CD4-positive, alpha-beta memory T cell (primary cell): ENCODE measurements around the gene SCYL2. TPM values are rescaled to one million over a fixed set of nuclear protein-coding genes. Genes with fewer than 3 reads are reported as not detected.
A peak's percentile ranks its signal among the peaks of the same experiment; 100 is the strongest.

Experiments used
- CTCF ChIA-PET: fragments of 350-600 bp; sonication (Branson Sonifier 250); formaldehyde crosslinking; loops from one replicate; lab custom pipeline; 2021; ENCODE audit warnings: inconsistent platforms; ENCODE audit not compliant: partially characterized antibody; lab: Charles Lee
- POLR2A ChIA-PET: fragments of 350-600 bp; sonication (Branson Sonifier 250); formaldehyde crosslinking; loops from one replicate; lab custom pipeline; 2021; ENCODE audit not compliant: partially characterized antibody; lab: Charles Lee
- DNase-seq, 5 donors: peaks; one replicate each; pipeline versions ENCODE4 v3.0.0 to v3.0.0-alpha.2; 2020 to 2022; ENCODE audit warnings: mixed read lengths in 1 of 5
- H3K27ac ChIP-seq: one replicate; pipeline ENCODE4 v1.7.0; 2013; ENCODE audit warnings: low read depth, low read length
- H3K27me3 ChIP-seq: 2 replicates; pipeline ENCODE4 v1.7.0; 2013; ENCODE audit warnings: mild to moderate bottlenecking, low read length, moderate library complexity; ENCODE audit not compliant: insufficient read depth
- H3K36me3 ChIP-seq: 2 replicates; pipeline ENCODE4 v1.7.0; 2013; ENCODE audit warnings: mild to moderate bottlenecking, low read length, moderate library complexity; ENCODE audit not compliant: insufficient read depth
- H3K4me1 ChIP-seq: 2 replicates; pipeline ENCODE4 v1.7.0; 2013; ENCODE audit warnings: mild to moderate bottlenecking, low read length, moderate library complexity; ENCODE audit not compliant: insufficient read depth
- H3K4me3 ChIP-seq, 2 donors: one replicate each; pipeline ENCODE4 v1.7.0; 2013; ENCODE audit warnings: low read length in 2 of 2, mild to moderate bottlenecking in 1 of 2
- H3K9me3 ChIP-seq, 2 donors: one replicate each; pipeline ENCODE4 v1.7.0; 2013; ENCODE audit warnings: low read length in 2 of 2, control low read depth in 1 of 2; ENCODE audit not compliant: control insufficient read depth in 1 of 2
- H3K27ac Mint-ChIP-seq, 7 donors: one replicate each; pipeline ENCODE4 v1.8.0; 2020 to 2021; ENCODE audit warnings: mixed read lengths in 7 of 7, mild to moderate bottlenecking in 6 of 7, inconsistent platforms in 3 of 7, moderate library complexity in 3 of 7
- H3K27me3 Mint-ChIP-seq, 2 donors: one replicate each; pipeline ENCODE4 v1.8.0; 2020 to 2021; ENCODE audit warnings: mixed read lengths in 2 of 2
- H3K36me3 Mint-ChIP-seq, 2 donors: one replicate each; pipeline ENCODE4 v1.8.0; 2020 to 2021; ENCODE audit warnings: mixed read lengths in 2 of 2, inconsistent platforms in 1 of 2, mild to moderate bottlenecking in 1 of 2
- H3K4me1 Mint-ChIP-seq, 4 donors: one replicate each; pipeline ENCODE4 v1.8.0; 2020 to 2021; ENCODE audit warnings: mixed read lengths in 4 of 4, mild to moderate bottlenecking in 1 of 4
- H3K4me3 Mint-ChIP-seq, 8 donors: one replicate each; pipeline ENCODE4 v1.8.0; 2020 to 2021; ENCODE audit warnings: mixed read lengths in 8 of 8, mild to moderate bottlenecking in 7 of 8, moderate library complexity in 6 of 8, inconsistent platforms in 3 of 8
- H3K9me3 Mint-ChIP-seq, 8 donors: one replicate each; pipeline ENCODE4 v1.8.0; 2020 to 2021; ENCODE audit warnings: mixed read lengths in 8 of 8, mild to moderate bottlenecking in 5 of 8, inconsistent platforms in 3 of 8, moderate library complexity in 1 of 8
- intact Hi-C: fragments of 100-400 bp; cut with micrococcal nuclease; formaldehyde crosslinking; loops from one replicate; pipeline ENCODE4 v1.15.1; 2023
- polyA plus RNA-seq, 2 donors: library from polyadenylated mRNA; unstranded; fragments of 300-500 nt; fragmentation: Illumina TruSeq; gene quantifications; one replicate each; pipeline ENCODE4 v1.2.3, GENCODE V29; 2021
- total RNA-seq, 2 experiments: library from RNA; stranded (reverse); gene quantifications; one replicate each; pipeline ENCODE4 v1.2.3, GENCODE V29; 2021

The SCYL2 gene
- total and polyA plus RNA-seq, 4 experiments from 2014 or later: 19.2 to 52.5 (median 33.6) TPM

GRCh38 chr12:100243137-100243536, 23.8 kb upstream of the SCYL2 start:
- ChIA-PET CTCF (no interaction called here), POLR2A (no interaction called here)
- H3K9me3 Mint-ChIP-seq: no peaks in the 10 kb centered on the region
- Histone ChIP-seq H3K9me3 (no peaks in the 10 kb centered on the region), H3K27me3 (no peaks in the 10 kb centered on the region), H3K4me3 (no peak overlapping the region), H3K27ac (no peak overlapping the region), H3K4me1 (no peaks in the 10 kb centered on the region), H3K36me3 (no peaks in the 10 kb centered on the region)
- no peak for DNase-seq
- intact Hi-C loops: no loop called here
- no peaks in the 10 kb centered on the region for H3K4me1 Mint-ChIP-seq
- H3K27ac Mint-ChIP-seq: no peak overlapping the region
- H3K36me3 Mint-ChIP-seq: no peaks in the 10 kb centered on the region
- H3K4me3 Mint-ChIP-seq: no peak overlapping the region
- no peaks in the 10 kb centered on the region for H3K27me3 Mint-ChIP-seq

GRCh38 chr12:100247765-100248164, 19.2 kb upstream of the SCYL2 start:
- ChIA-PET CTCF (no interaction called here), POLR2A (no interaction called here)
- no peak for DNase-seq
- no peaks in the 10 kb centered on the region for H3K9me3 Mint-ChIP-seq
- H3K4me3 Mint-ChIP-seq: no peak overlapping the region
- H3K36me3 ChIP-seq: no peaks in the 10 kb centered on the region
- no peaks in the 10 kb centered on the region for H3K4me1 Mint-ChIP-seq
- no peaks in the 10 kb centered on the region for H3K9me3 ChIP-seq
- no peaks in the 10 kb centered on the region for H3K27me3 Mint-ChIP-seq
- H3K4me1 ChIP-seq: no peaks in the 10 kb centered on the region
- H3K27me3 ChIP-seq: no peaks in the 10 kb centered on the region
- intact Hi-C loops: no loop called here
- no peaks in the 10 kb centered on the region for H3K36me3 Mint-ChIP-seq
- no peak overlapping the region for H3K27ac ChIP-seq
- no peak overlapping the region for H3K4me3 ChIP-seq
- no peak overlapping the region for H3K27ac Mint-ChIP-seq

GRCh38 chr12:100248886-100249285, 18.1 kb upstream of the SCYL2 start:
- Mint-ChIP-seq H3K36me3 (no peaks in the 10 kb centered on the region), H3K27ac (no peak overlapping the region), H3K4me1 (no peaks in the 10 kb centered on the region), H3K9me3 (no peaks in the 10 kb centered on the region), H3K4me3 (no peak overlapping the region), H3K27me3 (no peaks in the 10 kb centered on the region)
- no peaks in the 10 kb centered on the region for H3K36me3 ChIP-seq
- intact Hi-C loops: no loop called here
- ChIA-PET POLR2A (no interaction called here), CTCF (no interaction called here)
- H3K27ac ChIP-seq: no peak overlapping the region
- H3K27me3 ChIP-seq: no peaks in the 10 kb centered on the region
- no peak overlapping the region for H3K4me3 ChIP-seq
- DNase-seq: no peak
- no peaks in the 10 kb centered on the region for H3K9me3 ChIP-seq
- no peaks in the 10 kb centered on the region for H3K4me1 ChIP-seq

GRCh38 chr12:100249941-100250340, 17.0 kb upstream of the SCYL2 start:
- H3K27ac ChIP-seq: no peak overlapping the region
- CTCF ChIA-PET: no interaction called here
- H3K36me3 ChIP-seq: no peaks in the 10 kb centered on the region
- no peak overlapping the region for H3K4me3 ChIP-seq
- Mint-ChIP-seq H3K27ac (no peak overlapping the region), H3K9me3 (no peaks in the 10 kb centered on the region), H3K36me3 (no peaks in the 10 kb centered on the region), H3K4me1 (no peaks in the 10 kb centered on the region), H3K27me3 (no peaks in the 10 kb centered on the region), H3K4me3 (no peak overlapping the region)
- POLR2A ChIA-PET: no interaction called here
- no peak for DNase-seq
- no peaks in the 10 kb centered on the region for H3K9me3 ChIP-seq
- no peaks in the 10 kb centered on the region for H3K27me3 ChIP-seq
- intact Hi-C loops: no loop called here
- H3K4me1 ChIP-seq: no peaks in the 10 kb centered on the region

GRCh38 chr12:100251917-100252316, 15.1 kb upstream of the SCYL2 start:
- H3K27ac Mint-ChIP-seq: no peak overlapping the region
- no peak overlapping the region for H3K4me3 ChIP-seq
- no peak for DNase-seq
- H3K27ac ChIP-seq: no peak overlapping the region
- POLR2A ChIA-PET: no interaction called here
- no peaks in the 10 kb centered on the region for H3K4me1 ChIP-seq
- intact Hi-C loops: no loop called here
- H3K27me3 Mint-ChIP-seq: no peaks in the 10 kb centered on the region
- H3K9me3 ChIP-seq: no peaks in the 10 kb centered on the region
- H3K27me3 ChIP-seq: no peaks in the 10 kb centered on the region
- H3K36me3 ChIP-seq: no peaks in the 10 kb centered on the region
- CTCF ChIA-PET: interaction anchor here (1.0 kb wide), 1 partner anchor 15 kb away, joined by 3 read pairs; the partner anchor contains the start of genes DEPDC4 and SCYL2
- H3K9me3 Mint-ChIP-seq: no peaks in the 10 kb centered on the region
- no peak overlapping the region for H3K4me3 Mint-ChIP-seq
- H3K36me3 Mint-ChIP-seq: no peaks in the 10 kb centered on the region
- no peaks in the 10 kb centered on the region for H3K4me1 Mint-ChIP-seq

- no peaks in the 10 kb centered on the region for H3K27me3 Mint-ChIP-seq
- no peak overlapping the region for H3K27ac Mint-ChIP-seq
- H3K9me3 ChIP-seq: no peaks in the 10 kb centered on the region
- H3K27me3 ChIP-seq: no peaks in the 10 kb centered on the region
- H3K4me3 Mint-ChIP-seq: no peak overlapping the region
- DNase-seq: no peak
- H3K36me3 ChIP-seq: no peaks in the 10 kb centered on the region
- no peaks in the 10 kb centered on the region for H3K4me1 ChIP-seq
- H3K4me1 Mint-ChIP-seq: peaks cover 2 to 5% (median 3%) of the 10 kb centered on the region in 4 donors
- POLR2A ChIA-PET: no interaction called here
- CTCF ChIA-PET: no interaction called here
- peaks cover 0 to 3% (median 0%) of the 10 kb centered on the region in 8 donors for H3K9me3 Mint-ChIP-seq
- no peak overlapping the region for H3K4me3 ChIP-seq
- intact Hi-C loops: no loop called here
- H3K27ac ChIP-seq: no peak overlapping the region
- no peaks in the 10 kb centered on the region for H3K36me3 Mint-ChIP-seq
Measured at GRCh38 chr12:100253437-100253836, 13.5 kb upstream of the SCYL2 start.

- H3K27ac Mint-ChIP-seq: peak overlapping the region in 1 of 7 donors; percentile 2
- CTCF ChIA-PET: no interaction called here
Measured at GRCh38 chr12:100254876-100255275, 12.1 kb upstream of the SCYL2 start.

GRCh38 chr12:100258127-100258526, 8.8 kb upstream of the SCYL2 start:
- no peaks in the 10 kb centered on the region for H3K4me1 ChIP-seq
- ChIA-PET POLR2A (no interaction called here), CTCF (no interaction called here)
- Mint-ChIP-seq H3K27me3 (no peaks in the 10 kb centered on the region), H3K36me3 (no peaks in the 10 kb centered on the region), H3K4me3 (peak overlapping the region in 1 of 8 donors; percentile 20), H3K9me3 (peaks cover 0 to 3% (median 0%) of the 10 kb centered on the region in 8 donors), H3K4me1 (peaks cover 2 to 5% (median 3%) of the 10 kb centered on the region in 4 donors), H3K27ac (peak overlapping the region in 1 of 7 donors; percentile 19)
- intact Hi-C loops: no loop called here
- DNase-seq: no peak
- no peaks in the 10 kb centered on the region for H3K27me3 ChIP-seq
- no peak overlapping the region for H3K4me3 ChIP-seq
- H3K9me3 ChIP-seq: no peaks in the 10 kb centered on the region
- H3K36me3 ChIP-seq: no peaks in the 10 kb centered on the region
- no peak overlapping the region for H3K27ac ChIP-seq

More at GRCh38 chr12:100254876-100255275, 12.1 kb upstream of the SCYL2 start:
- H3K9me3 Mint-ChIP-seq: peaks cover 0 to 3% (median 0%) of the 10 kb centered on the region in 8 donors
- H3K36me3 Mint-ChIP-seq: no peaks in the 10 kb centered on the region
- POLR2A ChIA-PET: no interaction called here
- H3K27me3 Mint-ChIP-seq: no peaks in the 10 kb centered on the region
- peaks cover 2 to 5% (median 3%) of the 10 kb centered on the region in 4 donors for H3K4me1 Mint-ChIP-seq
- no peak for DNase-seq
- no peaks in the 10 kb centered on the region for H3K27me3 ChIP-seq
- no peaks in the 10 kb centered on the region for H3K36me3 ChIP-seq
- H3K9me3 ChIP-seq: no peaks in the 10 kb centered on the region
- no peak overlapping the region for H3K4me3 Mint-ChIP-seq
- H3K4me1 ChIP-seq: no peaks in the 10 kb centered on the region
- H3K4me3 ChIP-seq: no peak overlapping the region
- H3K27ac ChIP-seq: no peak overlapping the region
- intact Hi-C loops: no loop called here
